ENCODE results near the gene DNMT3L.
A peak's percentile ranks its signal among the peaks of the same experiment; 100 is the strongest.

Gene DNMT3L

DNA sequence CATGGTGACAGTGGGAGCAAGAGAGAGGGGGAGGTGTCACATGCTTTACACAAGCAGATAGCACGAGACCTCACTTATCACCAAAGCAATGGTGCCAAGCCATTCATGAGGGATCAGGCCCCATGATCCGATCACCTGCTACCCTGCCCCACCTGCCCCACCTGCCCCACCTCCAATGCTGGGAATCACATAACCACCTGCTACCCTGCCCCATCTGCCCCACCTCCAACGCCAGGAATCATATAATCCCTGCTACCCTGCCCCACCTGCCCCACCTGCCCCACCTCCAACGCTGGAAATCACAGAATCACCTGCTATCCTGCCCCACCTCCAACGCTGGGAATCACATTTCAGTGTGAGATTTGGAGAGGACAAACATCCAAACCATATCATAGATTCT lies 13.3 kb upstream of the DNMT3L start:
- ATAC-seq (ENCODE audit: low read depth) = no peak
- no peak overlapping the region for H3K27ac Mint-ChIP-seq
- no peaks in the 10 kb centered on the region for H3K4me1 Mint-ChIP-seq
- no peaks in the 10 kb centered on the region for H3K36me3 Mint-ChIP-seq
- DNase-seq (ENCODE audit: low spot score in 2 of 2) = no peak
- no peak overlapping the region for H3K4me3 Mint-ChIP-seq
- peaks cover 3% of the 10 kb centered on the region for H3K27me3 Mint-ChIP-seq
- H3K9me3 Mint-ChIP-seq = no peaks in the 10 kb centered on the region

DNA sequence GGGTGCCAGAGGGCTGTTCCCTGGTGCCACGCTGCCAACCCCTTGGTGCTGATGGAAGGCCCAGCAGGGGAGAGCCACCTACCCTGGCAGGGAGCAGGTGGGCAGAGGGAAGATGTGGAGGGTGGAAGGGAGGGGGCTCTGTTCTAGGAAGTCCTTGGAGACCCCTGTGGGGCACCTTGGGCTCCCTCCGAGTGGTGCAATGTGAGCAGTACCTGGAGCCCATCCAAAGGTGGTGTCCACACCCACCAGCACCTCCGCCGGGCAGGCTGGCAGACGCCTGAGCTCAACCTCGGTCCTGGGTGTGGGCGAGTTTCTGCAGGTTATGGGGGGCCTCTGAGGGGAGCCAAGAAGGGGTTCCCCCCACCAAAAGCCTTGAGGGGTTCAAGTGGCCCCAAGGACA lies 11.3 kb upstream of the DNMT3L start:
- Mint-ChIP-seq H3K9me3 (no peaks in the 10 kb centered on the region), H3K36me3 (no peaks in the 10 kb centered on the region), H3K4me3 (no peak overlapping the region), H3K4me1 (no peaks in the 10 kb centered on the region), H3K27ac (no peak overlapping the region), H3K27me3 (no peaks in the 10 kb centered on the region)
- DNase-seq (ENCODE audit: low spot score in 2 of 2) (no peak), ATAC-seq (ENCODE audit: low read depth) (no peak)

DNA sequence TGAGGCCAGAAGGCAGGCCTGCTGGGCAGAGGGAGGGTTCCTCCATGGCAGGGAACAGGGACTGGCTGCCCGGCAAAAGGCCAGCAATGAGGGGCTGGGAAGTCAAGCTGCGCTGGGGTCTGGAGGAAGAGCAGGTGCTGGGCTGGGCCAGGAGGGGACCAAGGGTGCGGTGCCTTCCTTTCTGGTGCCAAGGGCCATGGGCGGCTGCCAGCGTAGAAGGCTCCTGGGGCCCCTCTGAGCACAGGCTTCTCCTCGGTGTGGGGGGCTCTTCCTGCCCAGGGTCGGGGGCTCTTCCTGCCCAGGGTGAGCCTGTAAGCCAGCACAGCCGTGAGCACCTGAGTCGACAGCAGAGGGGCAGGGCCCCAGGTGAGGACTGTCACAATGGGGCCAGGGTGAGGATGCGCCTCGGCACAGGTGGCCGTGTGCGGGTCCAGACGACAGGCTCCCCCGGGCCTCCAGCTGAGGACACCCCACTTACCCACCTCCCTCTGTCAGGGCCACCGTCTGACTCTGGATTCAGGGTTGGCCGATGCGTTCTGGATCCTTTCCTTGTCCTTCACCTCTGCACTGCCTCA lies 10.7 kb upstream of the DNMT3L start:
- no peaks in the 10 kb centered on the region for H3K4me1 Mint-ChIP-seq
- DNase-seq (ENCODE audit: low spot score in 2 of 2) = no peak
- H3K9me3 Mint-ChIP-seq = no peaks in the 10 kb centered on the region
- no peak overlapping the region for H3K27ac Mint-ChIP-seq
- no peak for ATAC-seq (ENCODE audit: low read depth)
- no peaks in the 10 kb centered on the region for H3K36me3 Mint-ChIP-seq
- H3K27me3 Mint-ChIP-seq = no peaks in the 10 kb centered on the region
- no peak overlapping the region for H3K4me3 Mint-ChIP-seq

DNA sequence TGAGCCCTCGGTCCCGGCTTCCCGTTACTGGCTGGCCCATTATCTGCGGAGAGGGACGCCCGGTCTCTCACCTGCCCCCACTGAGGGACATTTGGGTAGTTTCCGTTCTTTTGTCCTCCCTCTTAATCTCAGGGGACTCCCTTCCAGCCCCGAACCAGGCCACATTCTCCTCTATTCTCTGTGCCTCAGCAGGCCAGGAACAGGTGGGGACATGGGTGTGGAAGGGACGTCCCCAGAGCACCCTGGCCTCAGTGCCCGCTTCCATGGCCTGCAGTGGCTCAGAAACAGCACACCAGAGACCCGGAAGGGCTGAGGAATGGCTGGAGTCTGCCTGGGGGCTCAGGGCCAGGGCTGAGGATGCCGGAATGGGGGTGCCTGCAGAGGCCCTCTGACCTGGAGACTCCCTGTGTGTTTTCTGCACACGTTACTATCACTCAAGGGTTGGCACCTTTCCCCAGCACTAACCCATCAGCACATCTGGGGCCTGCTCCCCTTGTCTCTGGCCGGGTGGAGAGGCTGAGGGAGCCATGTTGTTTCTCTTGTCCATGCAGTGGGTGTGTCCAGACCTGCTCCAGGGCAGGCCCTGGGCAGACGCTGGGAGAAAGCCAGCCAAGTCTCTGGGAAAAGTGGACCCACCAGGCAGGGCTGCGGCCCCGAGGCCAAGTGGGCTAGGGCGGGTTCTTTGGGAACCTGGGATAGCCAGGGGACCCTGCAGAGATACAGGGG lies 10.0 kb upstream of the DNMT3L start:
- Mint-ChIP-seq H3K27me3 (no peaks in the 10 kb centered on the region), H3K36me3 (no peaks in the 10 kb centered on the region), H3K9me3 (no peaks in the 10 kb centered on the region), H3K4me1 (no peaks in the 10 kb centered on the region), H3K4me3 (no peak overlapping the region), H3K27ac (no peak overlapping the region)
- DNase-seq (ENCODE audit: low spot score in 2 of 2) (no peak), ATAC-seq (ENCODE audit: low read depth) (no peak)

DNA sequence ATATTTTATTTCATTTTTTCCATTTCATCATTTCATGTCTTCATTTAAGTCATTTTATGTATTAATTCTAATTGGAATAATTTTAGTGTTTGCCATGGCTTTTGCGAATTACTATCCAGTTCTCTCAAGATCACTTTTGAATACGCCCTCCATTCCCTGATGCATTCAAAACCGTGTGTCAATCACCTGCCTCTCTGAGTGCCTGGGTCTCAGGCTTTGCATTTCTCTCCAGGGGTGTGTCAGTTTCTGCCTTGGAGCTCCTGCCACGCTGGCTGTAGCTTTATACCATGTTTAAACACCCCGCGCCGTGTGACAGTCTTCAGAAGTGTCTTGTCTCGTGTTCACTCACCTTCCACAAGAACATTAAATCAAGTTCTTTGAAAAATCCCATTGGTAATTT lies 7.4 kb upstream of the DNMT3L start:
- H3K9me3 Mint-ChIP-seq = no peaks in the 10 kb centered on the region
- DNase-seq (ENCODE audit: low spot score in 2 of 2) (no peak), ATAC-seq (ENCODE audit: low read depth) (no peak)
- H3K27me3 Mint-ChIP-seq = no peaks in the 10 kb centered on the region
- no peak overlapping the region for H3K4me3 Mint-ChIP-seq
- no peak overlapping the region for H3K27ac Mint-ChIP-seq
- no peaks in the 10 kb centered on the region for H3K4me1 Mint-ChIP-seq
- no peaks in the 10 kb centered on the region for H3K36me3 Mint-ChIP-seq

DNA sequence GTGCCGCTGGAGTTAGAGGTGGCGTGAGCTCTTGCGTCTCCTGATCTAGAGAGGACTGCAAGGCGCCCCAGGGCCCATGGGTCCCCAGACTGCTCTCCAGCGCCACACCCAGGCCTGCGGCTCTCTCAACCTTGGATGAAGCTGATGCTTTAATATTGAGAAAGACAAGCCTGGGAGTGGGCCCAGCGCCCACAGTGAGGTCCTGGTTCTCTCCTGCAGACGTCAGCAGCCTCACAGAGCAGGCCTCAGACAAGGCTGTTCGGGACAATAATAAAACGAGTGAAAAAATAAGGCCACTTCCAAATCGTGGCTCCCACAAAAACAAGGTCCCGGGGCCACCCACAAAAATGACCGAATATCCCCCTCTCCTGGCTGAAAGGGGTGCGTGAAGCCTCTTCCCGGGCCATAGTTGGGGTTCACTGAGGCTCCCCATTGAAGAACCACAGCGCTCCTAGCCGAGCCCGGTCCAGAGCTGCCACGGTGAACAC lies 6.0 kb upstream of the DNMT3L start:
- Mint-ChIP-seq H3K27ac (no peak overlapping the region), H3K27me3 (no peaks in the 10 kb centered on the region), H3K9me3 (no peaks in the 10 kb centered on the region), H3K4me3 (no peak overlapping the region), H3K4me1 (no peaks in the 10 kb centered on the region), H3K36me3 (no peaks in the 10 kb centered on the region)
- DNase-seq (ENCODE audit: low spot score in 2 of 2) (peak in 1 of 2 donors; percentile 41), ATAC-seq (ENCODE audit: low read depth) (peak; percentile 86)

DNA sequence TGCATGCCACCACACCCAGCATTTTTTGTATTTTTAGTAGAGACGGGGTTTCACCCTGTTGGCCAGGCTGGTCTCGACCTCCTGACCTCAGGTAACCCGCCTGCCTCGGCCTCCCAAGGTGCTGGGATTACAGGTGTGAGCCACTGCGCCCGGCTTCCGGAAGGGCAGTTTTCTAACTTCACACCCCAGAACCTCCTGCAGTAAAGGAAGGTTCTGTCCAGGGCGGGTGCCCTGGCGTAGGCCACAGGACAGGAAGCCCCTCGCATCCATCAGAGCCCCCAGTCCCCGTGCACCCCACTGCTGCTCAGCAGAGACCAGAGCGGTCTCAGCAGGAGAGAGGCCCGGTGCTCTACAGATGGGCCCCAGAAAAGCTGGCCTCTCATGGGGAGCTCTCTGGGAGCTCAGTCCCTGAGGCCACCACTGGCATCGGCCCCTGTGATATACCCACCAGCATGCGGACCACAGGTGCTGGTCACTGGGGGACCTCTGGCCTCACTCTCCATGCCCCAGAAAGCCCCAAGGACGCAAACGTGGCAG lies 4.1 kb upstream of the DNMT3L start:
- no peaks in the 10 kb centered on the region for H3K36me3 Mint-ChIP-seq

DNA sequence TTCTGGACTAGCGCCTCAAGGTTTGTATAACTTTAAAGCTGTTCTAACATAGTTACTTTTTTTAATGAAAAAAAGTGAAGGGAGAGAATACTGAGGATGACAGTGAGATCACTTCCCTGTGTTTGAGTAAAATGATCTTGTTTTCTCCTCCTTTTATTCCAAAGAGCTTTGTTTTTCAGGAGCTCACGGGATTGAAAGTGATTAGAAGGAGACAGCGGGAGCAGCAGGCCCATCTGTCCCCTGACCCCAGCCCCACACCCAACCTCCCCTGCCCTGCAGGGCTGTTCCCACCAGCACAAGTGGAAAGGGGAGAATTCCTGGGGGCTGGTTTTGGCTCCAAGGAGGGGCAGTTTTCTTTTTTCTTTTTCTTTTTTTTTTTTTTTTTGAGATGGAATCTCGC lies 2.1 kb upstream of the DNMT3L start:
- ATAC-seq (ENCODE audit: low read depth) = no peak
- Mint-ChIP-seq H3K36me3 (no peaks in the 10 kb centered on the region), H3K27ac (no peak overlapping the region), H3K9me3 (no peaks in the 10 kb centered on the region), H3K27me3 (no peaks in the 10 kb centered on the region), H3K4me1 (peaks cover 2% of the 10 kb centered on the region), H3K4me3 (no peak overlapping the region)
- DNase-seq (ENCODE audit: low spot score in 2 of 2) = no peak

More for the DNA sequence above, 4.1 kb upstream of the DNMT3L start:
- H3K27ac Mint-ChIP-seq = no peak overlapping the region
- DNase-seq (ENCODE audit: low spot score in 2 of 2) (no peak), ATAC-seq (ENCODE audit: low read depth) (no peak)
- H3K4me3 Mint-ChIP-seq = no peak overlapping the region
- no peaks in the 10 kb centered on the region for H3K9me3 Mint-ChIP-seq
- no peaks in the 10 kb centered on the region for H3K4me1 Mint-ChIP-seq
- no peaks in the 10 kb centered on the region for H3K27me3 Mint-ChIP-seq

DNA sequence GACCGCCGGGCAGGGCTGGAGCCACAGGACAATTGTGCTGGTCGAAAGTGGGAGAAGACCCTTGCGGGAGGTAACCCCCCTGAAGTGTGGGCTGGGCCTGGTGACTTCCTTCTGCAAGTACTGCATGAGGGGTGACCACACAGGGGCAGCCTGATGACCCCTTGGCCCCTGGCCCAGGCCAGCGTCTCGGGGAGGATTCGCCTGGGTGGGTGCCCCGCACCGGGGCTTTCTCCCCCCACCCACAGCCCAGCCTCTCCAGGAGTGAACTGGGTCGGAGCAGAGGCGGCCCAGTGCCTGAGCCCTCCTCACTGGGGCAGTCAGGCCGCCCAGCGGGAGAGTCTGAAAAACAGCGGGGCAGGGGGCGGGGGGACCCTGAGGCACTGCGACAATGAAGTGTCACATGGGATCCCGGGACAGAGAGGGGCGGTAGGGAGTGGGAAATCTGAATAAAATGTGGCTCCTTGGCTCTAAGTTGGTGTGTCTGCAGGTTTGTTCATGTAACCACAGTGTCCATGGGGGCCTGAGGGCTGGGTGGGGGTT lies 1.6 kb upstream of the DNMT3L start:
- DNase-seq (ENCODE audit: low spot score in 2 of 2) = no peak
- Mint-ChIP-seq H3K4me3 (no peak overlapping the region), H3K27me3 (no peaks in the 10 kb centered on the region), H3K36me3 (no peaks in the 10 kb centered on the region), H3K4me1 (peaks cover 2% of the 10 kb centered on the region), H3K27ac (no peak overlapping the region), H3K9me3 (no peaks in the 10 kb centered on the region)
- ATAC-seq (ENCODE audit: low read depth) = no peak

DNA sequence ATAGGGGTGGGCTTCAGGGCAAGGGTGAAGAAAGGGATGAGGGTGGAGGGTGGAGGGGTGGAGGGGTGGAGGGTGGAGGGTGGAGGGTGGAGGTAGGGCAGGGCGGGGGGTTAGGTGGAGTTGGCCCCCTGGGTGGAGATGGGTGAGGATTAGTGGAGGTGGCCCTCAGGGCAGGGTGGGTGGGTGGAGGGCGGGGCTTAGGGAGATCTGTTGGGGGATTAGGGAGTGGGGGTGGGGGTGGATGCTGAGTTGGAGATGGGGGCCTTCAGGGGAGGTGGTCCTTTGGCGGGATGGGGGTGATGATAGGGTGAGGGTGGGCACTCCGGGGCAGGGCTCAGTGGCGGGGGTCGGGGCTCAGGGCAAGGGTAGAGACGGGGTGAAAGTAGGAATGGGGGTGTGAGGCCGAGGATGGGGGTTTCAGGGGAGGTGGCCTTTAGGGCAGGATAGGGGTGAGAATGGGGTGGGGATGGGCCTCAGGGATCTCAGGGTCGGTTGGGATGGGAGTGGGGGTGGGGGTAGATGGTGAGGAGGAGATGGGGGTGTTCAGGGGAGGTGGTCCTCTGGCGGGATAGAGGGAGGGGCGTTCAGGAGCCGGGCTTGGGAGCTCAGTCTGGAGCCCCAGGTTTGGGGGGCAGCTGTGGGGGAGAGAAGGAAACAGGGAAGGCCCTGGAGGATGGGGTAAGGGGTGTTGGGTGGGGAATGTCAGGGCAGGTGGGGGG lies 800 bp upstream of the DNMT3L start:
- DNase-seq (ENCODE audit: low spot score in 2 of 2) = no peak
- H3K4me3 Mint-ChIP-seq = no peak overlapping the region
- no peak overlapping the region for H3K27ac Mint-ChIP-seq
- ATAC-seq (ENCODE audit: low read depth) = no peak
- H3K9me3 Mint-ChIP-seq = no peaks in the 10 kb centered on the region
- peaks cover 2% of the 10 kb centered on the region for H3K4me1 Mint-ChIP-seq
- H3K27me3 Mint-ChIP-seq = no peaks in the 10 kb centered on the region
- H3K36me3 Mint-ChIP-seq = no peaks in the 10 kb centered on the region

DNA sequence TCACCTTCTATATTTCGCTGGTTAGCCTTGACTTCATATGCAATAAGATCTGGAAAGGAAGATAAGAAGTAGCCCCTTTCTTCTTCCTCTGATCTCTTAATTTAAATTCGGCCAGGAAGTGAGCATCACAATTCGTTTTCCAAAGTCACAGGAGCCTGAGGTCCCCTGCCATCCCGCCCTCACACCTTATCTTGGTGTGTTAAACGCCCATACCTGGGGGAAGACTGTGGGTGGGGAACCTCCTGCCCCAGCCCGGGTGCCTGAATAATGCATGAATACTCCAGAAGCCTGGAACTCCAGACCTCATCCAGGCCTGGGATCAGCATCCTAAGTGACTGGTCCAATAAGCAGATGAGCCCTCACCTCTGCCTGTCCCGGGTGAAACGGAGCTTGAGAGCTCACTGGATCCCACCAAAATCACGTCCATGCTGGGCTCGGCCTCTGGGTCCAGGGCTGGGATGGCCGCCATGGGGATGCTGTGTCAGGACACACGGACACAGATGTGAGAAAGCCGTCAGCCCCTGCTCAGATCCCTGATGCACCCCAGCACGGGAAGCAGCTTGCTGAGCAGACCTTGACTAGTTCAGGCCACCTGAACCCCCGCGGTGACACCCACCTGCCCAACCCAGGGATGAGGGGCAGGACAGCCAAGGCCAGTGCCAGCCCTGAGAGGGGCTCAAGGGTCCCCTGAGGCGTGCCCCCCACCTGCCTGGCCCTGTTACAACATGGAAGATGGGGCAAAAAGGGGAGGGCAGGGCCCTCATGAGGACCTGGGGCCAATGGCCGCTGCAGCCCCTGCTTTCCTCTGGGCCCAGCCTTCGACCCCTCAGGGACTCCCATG lies 686 bp downstream of the DNMT3L start:
- no peak for ATAC-seq (ENCODE audit: low read depth)
- Mint-ChIP-seq H3K9me3 (no peaks in the 10 kb centered on the region), H3K27me3 (no peaks in the 10 kb centered on the region)

DNA sequence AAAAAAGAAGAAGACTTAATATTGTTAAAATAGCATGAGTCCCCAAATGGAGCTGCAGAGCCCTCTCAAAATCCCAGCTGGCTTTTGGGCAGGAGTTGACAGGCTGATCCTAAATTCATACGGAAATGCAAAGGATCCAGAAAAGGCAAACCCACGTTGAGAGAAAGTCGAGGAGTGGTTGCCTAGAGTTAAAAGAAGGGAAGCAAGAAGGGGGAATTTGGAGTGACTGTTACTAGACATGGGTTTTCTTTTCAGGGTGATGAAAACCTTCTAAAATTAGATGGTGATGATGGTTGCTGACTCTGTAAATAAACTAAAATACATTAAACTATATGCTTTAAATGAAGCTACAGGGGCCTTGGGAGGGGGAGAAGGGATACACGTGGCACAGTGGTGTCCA lies 1.6 kb downstream of the DNMT3L start:
- peaks cover 2% of the 10 kb centered on the region for H3K4me1 Mint-ChIP-seq
- no peaks in the 10 kb centered on the region for H3K27me3 Mint-ChIP-seq
- no peak overlapping the region for H3K4me3 Mint-ChIP-seq
- no peak overlapping the region for H3K27ac Mint-ChIP-seq
- ATAC-seq (ENCODE audit: low read depth) (no peak), DNase-seq (ENCODE audit: low spot score in 2 of 2) (no peak)
- H3K9me3 Mint-ChIP-seq = no peaks in the 10 kb centered on the region
- no peaks in the 10 kb centered on the region for H3K36me3 Mint-ChIP-seq

More for the DNA sequence above, 686 bp downstream of the DNMT3L start:
- H3K36me3 Mint-ChIP-seq = no peaks in the 10 kb centered on the region
- no peak overlapping the region for H3K27ac Mint-ChIP-seq
- DNase-seq (ENCODE audit: low spot score in 2 of 2) = no peak
- no peak overlapping the region for H3K4me3 Mint-ChIP-seq
- H3K4me1 Mint-ChIP-seq = peaks cover 2% of the 10 kb centered on the region

DNA sequence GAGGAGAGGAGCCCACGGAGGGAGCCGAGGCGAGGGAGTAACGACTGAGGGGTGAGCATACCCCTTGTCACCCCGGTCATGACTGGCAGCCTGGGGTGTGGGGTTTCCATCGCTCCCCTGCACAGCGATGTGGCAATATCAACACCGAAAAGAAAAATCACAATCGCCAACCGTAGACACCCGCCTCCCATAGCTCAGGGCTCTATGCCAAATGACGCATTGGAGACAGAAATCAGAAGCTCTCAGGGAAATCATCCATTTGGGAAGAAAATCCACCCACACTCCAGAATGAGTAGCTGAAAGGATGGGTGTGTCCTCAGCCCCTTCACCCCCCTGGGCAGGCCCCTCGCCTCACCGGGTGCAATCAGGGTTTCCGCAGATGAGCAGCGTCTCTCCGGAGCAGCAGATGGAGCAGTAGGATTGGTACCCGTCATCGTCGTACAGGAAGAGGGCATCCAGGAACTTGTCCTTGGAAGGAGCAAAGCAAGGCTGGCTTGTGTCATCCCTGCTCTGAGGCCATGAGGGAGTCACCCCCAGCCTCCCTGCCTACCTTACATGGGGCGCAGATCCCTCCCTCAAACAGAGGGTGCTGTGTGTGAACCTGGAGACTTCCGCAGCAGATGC lies 2.5 kb downstream of the DNMT3L start:
- Mint-ChIP-seq H3K36me3 (no peaks in the 10 kb centered on the region), H3K9me3 (no peaks in the 10 kb centered on the region), H3K27ac (no peak overlapping the region), H3K4me3 (no peak overlapping the region), H3K27me3 (no peaks in the 10 kb centered on the region), H3K4me1 (peaks cover 2% of the 10 kb centered on the region)
- DNase-seq (ENCODE audit: low spot score in 2 of 2) (no peak), ATAC-seq (ENCODE audit: low read depth) (no peak)

Data from memory B cell (primary cell).